Neural cell (in vitro differentiated cells): ENCODE results near the gene UBC.

ENCODE experiments used
- EP300 ChIP-seq: fragments of 450-650 bp; conservative IDR thresholded peaks from 2 replicates; pipeline ENCODE4 v1.6.1; 2014; ENCODE audit warnings: antibody characterized with exemption, mild to moderate bottlenecking, moderate library complexity; ENCODE audit not compliant: poor library complexity, severe bottlenecking
- EZH2 ChIP-seq: fragments of 200-600, 300-800 bp; shearing (Covaris generic), sonication (generic); IDR thresholded peaks from 2 replicates; pipeline ENCODE4 v1.6.1; 2014; ENCODE audit warnings: antibody characterized with exemption, low read length, borderline replicate concordance, mild to moderate bottlenecking; ENCODE audit not compliant: insufficient read depth, poor library complexity, severe bottlenecking
- MXI1 ChIP-seq: fragments of 450-650 bp; conservative IDR thresholded peaks from 2 replicates; pipeline ENCODE4 v1.6.1; 2014; ENCODE audit warnings: antibody characterized with exemption, mild to moderate bottlenecking; ENCODE audit not compliant: poor library complexity, severe bottlenecking
- POLR2AphosphoS5 ChIP-seq: IDR thresholded peaks from 2 replicates; pipeline ENCODE4 v1.6.1; 2012
- RAD21 ChIP-seq: fragments of 450-650 bp; conservative IDR thresholded peaks from 2 replicates; pipeline ENCODE4 v1.6.1; 2014; ENCODE audit warnings: antibody characterized with exemption, mild to moderate bottlenecking, moderate library complexity
- TF ChIP-seq, protein P1 (sequence below): fragments of 450-650 bp; IDR thresholded peaks from 2 replicates; pipeline ENCODE4 v1.5.1; 2014; ENCODE audit warnings: antibody characterized with exemption, mild to moderate bottlenecking, moderate library complexity; ENCODE audit not compliant: poor library complexity, severe bottlenecking

- TF ChIP-seq, protein P1, sequence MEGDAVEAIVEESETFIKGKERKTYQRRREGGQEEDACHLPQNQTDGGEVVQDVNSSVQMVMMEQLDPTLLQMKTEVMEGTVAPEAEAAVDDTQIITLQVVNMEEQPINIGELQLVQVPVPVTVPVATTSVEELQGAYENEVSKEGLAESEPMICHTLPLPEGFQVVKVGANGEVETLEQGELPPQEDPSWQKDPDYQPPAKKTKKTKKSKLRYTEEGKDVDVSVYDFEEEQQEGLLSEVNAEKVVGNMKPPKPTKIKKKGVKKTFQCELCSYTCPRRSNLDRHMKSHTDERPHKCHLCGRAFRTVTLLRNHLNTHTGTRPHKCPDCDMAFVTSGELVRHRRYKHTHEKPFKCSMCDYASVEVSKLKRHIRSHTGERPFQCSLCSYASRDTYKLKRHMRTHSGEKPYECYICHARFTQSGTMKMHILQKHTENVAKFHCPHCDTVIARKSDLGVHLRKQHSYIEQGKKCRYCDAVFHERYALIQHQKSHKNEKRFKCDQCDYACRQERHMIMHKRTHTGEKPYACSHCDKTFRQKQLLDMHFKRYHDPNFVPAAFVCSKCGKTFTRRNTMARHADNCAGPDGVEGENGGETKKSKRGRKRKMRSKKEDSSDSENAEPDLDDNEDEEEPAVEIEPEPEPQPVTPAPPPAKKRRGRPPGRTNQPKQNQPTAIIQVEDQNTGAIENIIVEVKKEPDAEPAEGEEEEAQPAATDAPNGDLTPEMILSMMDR = no peak
- TF ChIP-seq EZH2 (no peak), EP300 (no peak), RAD21 (no peak), POLR2AphosphoS5 (no peak), MXI1 (no peak)
Observed at GRCh38 chr12:124916374-124917134, 2.1 kb upstream of the UBC start.
